ENCODE measurements around the gene NGF.
"Not testable (repeated sequence)": the region's sequence is repeated elsewhere in the genome, so short reads cannot be mapped to it uniquely, and the experiment has no call there.

NGF gene

GRCh38 chr1:115310581-115311473, 27.2 kb downstream of the NGF start:
- no peak for DNase-seq (ENCODE audit: low read depth, low spot score)

- not testable (repeated sequence) for DNase-seq (ENCODE audit: low read depth, low spot score)
These were observed 28.5 kb downstream of the NGF start for GRCh38 chr1:115309504-115309903.

GRCh38 chr1:115308969-115309368, 29.1 kb downstream of the NGF start:
- DNase-seq (ENCODE audit: low read depth, low spot score): no peak

DNA sequence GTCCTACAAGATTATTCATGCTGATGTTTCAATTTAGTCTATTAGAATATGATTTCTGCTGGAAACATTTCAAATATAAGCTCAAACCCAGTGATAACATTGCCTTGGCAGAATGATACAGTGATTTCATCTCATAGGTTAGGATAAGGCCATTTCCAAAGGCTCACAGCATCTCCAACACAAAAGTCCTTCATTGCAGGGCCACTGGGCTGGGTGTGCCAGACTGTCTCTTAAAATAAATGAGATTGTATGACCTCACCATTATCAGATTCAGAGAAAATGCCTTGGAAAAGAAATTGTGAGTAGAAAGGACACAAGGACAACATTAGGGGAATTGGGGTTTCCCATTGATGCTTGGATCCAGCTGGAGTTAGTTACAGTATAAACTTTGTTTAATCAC, 30.4 kb downstream of the NGF start:
- DNase-seq (ENCODE audit: low read depth, low spot score): no peak

DNA sequence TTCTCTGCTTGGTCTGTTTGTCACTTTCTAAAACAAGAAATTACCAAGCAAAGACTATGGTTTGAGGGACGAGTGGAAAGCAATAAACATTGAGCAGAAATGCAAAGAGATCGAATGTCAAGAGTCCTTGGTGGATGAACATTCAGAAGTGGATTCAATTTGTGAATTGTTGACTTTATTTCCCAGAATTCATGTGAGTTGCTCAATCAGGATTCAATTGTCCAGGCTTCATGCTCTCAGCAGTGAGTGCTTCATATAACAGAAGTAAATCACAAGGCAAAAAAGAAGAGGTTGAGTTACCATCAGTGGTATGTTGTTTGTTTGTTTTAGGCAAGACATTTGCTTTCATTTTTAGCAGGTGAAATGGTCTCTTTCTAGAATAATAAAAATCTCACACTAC, 31.9 kb downstream of the NGF start:
- no peak for DNase-seq (ENCODE audit: low read depth, low spot score)

DNA sequence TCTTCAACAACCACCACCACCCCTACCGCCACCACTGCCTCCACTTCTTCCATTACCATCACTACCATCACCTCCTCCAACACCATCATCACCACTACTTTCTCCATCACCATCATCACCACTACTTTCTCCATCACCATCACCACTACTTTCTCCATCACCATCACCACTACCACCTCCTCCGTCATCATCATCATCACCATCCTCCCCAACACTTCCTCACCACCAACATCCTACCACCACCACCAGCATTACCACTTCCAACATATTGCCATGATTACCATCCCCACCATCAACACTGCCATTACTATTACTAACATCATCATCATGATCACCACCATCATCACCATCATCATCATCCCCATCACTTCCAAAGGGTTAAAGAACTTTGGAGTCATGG, 34.7 kb downstream of the NGF start:
- no peak for DNase-seq (ENCODE audit: low read depth, low spot score)

DNA sequence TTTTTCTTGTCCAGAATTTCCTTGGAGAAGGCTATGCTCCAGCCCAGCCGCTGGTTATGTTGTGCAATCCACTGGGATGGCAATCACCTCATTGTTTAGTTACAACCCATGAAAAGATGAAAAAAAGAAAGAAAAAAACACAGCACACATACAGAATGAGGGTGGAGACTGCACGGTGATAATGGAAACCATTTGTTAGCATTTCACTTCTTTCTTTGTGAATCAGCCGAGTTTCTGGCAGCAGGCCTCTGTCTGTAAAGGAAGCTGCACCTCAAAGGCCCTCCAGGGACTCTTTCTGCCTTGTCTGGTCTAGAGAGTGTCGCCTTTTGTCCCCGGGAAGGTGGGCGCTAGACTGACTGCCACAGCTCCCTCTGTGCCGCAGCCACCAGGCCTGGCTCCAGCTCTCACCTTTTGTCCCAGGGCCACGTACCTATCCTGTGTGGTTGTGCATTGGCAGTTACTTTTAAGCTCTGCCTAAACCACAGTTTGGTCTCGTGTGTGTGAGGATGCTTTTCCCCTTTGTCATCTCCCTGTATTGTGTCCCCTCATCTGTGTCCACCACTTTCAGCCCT, 35.6 kb downstream of the NGF start:
- DNase-seq (ENCODE audit: low read depth, low spot score): peak; percentile 11

DNA sequence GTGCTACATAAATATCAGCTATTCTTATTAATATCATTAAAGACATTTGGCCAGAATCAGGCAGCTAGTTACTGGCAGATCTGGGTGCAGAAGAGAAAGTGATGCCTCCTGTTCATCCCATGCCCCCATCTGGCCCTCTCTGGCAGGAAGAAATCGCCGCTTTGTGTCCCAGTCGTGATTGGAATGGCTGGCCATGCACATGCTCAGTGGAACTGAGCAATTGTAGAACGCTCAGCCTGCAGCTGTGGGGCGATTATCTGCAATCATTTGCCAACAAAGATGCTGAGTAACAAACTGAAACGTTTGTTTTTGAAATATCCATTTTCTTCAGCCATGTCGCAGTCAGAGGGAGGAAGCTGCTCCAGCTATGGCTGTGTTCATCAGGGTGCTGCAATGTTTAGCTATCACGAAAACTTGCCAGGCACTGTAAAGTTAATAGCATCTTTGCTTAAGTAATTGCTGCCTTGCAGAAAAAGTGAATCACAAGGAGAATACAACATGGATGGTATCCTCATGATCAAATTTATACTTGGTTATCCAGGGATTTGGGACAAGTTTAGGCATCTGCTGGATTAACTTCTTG, 36.5 kb downstream of the NGF start:
- DNase-seq (ENCODE audit: low read depth, low spot score): no peak

- peak; percentile 70 for DNase-seq (ENCODE audit: low read depth, low spot score)
These were observed 37.8 kb downstream of the NGF start for GRCh38 chr1:115300087-115300876.

GRCh38 chr1:115299266-115299665, 38.8 kb downstream of the NGF start:
- no peak for DNase-seq (ENCODE audit: low read depth, low spot score)

DNA sequence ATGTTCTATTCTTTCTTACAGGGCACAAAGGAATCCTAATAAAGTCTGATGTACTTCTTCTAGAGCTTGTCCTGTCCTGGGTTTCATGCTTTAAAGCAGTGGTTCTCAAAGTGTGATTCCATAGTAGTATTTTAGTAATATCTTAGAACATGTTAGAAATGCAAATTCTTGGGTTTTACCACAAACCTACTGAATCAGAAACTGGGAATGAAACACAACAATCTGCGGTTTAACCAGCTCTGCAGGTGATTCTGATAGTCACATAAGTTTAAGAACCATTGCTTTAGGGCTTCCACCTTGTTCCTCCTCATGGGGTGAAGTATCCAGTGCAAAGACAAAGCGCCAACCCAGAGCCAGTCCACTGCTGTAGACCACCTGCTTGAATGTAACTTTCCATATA, 41.1 kb downstream of the NGF start:
- no peak for DNase-seq (ENCODE audit: low read depth, low spot score)

DNA sequence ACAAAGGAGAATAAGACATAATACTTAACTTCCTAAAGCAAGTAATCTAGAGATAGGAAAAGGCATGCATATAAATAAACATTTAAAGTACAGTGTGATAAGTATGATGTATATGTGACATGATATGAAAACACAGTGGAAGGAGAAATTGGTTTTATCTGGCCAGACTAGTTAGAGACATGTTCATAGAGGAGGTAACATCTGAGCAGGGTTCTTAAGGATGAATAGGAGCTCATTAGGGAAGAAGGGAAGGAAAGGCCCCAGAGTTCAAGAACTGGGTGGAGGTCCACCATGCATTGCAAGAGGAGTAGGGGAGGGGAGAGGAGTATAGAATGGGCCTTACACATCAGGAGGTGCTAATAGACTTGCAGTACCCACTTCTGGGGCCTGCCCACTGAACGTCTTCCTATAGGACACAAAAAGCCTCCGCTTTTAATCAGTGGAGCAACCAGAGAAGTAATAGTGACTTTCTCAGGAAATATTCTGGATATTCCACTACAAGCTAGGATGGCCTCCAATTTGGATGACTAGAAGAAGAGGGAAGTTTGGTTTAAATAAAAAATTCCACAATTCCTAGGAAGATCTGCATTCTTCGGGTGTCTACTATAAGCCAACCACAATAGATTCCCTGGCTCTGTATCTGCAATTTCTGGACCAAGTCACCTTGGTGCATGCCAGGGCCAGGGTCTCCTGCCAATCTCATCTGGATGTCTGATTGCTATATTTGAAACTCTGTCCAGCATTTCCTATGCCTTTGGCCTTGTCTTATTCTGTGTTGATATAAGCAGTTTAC, 41.9 kb downstream of the NGF start:
- DNase-seq (ENCODE audit: low read depth, low spot score): no peak

DNA sequence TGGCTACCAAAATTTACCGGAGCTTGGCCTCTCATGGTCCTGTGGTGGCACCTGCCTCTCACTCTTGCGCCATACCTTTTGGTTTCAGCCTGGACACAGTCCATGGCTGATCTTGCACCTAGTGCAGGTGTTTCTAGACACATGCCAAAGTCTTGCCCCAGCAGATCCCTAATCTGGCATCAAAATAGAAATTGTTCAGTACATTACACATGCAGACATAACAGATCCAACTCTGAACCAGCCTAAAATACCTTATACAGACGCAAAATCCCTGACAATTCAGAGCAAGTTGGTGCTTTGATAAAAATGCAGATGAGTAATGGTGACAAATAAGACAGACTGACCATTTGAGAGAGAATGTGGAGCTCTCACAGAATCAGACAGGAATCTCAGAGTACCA, 44.1 kb downstream of the NGF start:
- no peak for DNase-seq (ENCODE audit: low read depth, low spot score)

GRCh38 chr1:115293006-115293405, 45.0 kb downstream of the NGF start:
- no peak for DNase-seq (ENCODE audit: low read depth, low spot score)

DNA sequence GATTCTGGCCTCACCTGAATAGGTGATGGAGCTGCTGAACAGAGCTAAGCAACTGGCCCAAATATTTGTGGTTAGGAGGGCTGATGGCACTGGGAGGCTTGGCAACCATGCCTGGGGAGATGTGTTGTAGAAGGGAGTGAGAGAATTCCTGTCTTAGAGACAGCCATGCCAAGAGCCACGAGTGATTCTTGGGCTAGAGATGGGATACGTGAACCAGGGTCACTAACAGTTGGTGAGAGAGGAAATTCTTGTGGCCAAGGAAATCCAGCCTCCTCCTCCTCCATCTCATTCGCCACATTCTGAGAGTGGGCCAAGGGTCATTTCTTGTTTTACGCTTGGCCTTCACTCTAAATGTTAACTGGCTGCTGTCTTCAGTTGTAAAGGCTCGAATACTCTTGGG, 46.3 kb downstream of the NGF start:
- no peak for DNase-seq (ENCODE audit: low read depth, low spot score)

DNA sequence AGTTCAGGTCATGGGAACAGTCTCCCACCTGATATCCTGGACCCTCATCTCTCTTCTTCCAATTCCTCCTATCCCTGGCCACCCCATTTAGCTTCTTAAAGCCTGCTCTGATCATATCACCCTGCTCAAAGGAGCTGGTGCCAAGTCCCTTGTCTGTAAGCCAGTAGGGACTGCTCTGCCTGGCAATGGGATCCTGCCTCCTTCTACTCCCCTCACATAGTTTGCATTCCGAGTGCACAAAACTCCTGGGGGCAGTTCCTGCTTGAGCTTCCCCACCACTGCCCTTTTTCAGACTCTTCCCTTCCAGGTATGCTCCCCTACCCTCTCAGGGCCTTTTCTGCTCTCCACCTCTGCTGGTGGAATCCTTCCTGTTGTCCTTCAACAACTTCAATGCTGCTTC, 48.1 kb downstream of the NGF start:
- DNase-seq (ENCODE audit: low read depth, low spot score): peak; percentile 80

GRCh38 chr1:115288591-115289198, 49.4 kb downstream of the NGF start:
- DNase-seq (ENCODE audit: low read depth, low spot score): no peak

DNA sequence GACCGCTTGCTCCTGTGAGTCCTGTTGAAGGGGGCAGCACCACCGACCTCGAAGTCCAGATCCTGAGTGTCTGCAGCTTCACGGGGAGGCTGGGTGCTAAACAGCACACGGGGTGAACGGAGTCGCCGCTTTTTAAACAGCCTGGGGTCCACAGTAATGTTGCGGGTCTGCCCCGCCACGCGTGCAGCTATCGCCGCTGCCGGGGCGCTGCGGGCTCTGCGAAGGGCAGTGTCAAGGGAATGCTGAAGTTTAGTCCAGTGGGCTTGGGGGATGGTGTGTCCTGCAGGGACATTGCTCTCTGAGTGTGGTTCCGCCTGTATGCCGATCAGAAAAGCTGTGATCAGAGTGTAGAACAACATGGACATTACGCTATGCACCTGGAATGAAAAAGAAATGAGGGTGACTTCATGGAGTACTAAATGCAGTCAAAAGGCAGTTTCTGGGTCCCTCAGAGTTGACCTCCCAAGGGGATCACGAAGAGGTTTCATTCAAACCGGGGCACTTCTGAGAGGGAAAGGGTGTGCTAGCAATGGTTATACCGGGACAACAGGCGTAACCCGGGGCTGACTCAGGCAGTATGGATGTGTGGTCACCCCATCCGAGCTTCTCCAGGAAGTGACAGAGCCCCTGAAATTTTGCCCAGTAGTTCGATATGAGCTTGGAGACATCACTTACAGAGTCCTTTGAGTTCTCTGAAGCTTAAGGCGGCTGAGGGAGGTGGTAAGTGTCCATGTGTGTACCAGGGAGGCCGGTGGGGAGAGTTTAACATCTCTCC, 51.4 kb downstream of the NGF start:
- no peak for DNase-seq (ENCODE audit: low read depth, low spot score)

GRCh38 chr1:115284209-115284608, 53.8 kb downstream of the NGF start:
- DNase-seq (ENCODE audit: low read depth, low spot score): no peak

DNA sequence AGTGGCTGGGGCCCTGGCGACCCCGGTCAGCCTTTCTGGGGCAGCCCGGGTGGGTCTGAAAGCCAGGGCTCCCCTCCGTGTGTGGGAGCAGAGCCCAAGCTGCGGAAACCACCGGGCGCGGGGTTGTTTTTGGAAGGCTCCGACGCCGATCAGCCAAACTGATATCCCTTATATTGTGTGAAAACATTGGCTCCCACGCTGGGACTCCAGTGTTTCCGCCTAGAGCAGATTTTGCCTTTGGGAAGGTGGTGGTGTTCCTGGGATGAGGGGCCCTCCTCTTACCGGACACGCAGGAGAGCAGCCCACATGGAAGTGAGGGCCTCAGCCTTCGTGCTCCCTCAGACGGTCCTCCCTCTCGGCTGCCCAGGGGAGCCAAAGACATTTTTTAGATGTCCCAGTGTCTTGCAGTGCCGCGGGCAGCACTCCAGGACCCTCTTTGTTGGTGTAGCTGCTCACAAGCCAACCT, 54.3 kb downstream of the NGF start:
- DNase-seq (ENCODE audit: low read depth, low spot score): no peak
